KMS-11 (cell line): ENCODE data around the gene WNT2B.

Experiments
- H2AFZ ChIP-seq: fragments of 200-600 bp; sonication (generic); 2 replicates; pipeline ENCODE4 v1.6.1; 2016; ENCODE audit warnings: antibody characterized with exemption, mixed run types, low read depth
- H3K27ac ChIP-seq: fragments of 200-600 bp; sonication (generic); 2 replicates; pipeline ENCODE4 v1.6.1; 2016; ENCODE audit warnings: mild to moderate bottlenecking, mixed run types
- H3K27me3 ChIP-seq: fragments of 200-600 bp; sonication (generic); 2 replicates; pipeline ENCODE4 v1.6.1; 2017; ENCODE audit warnings: mild to moderate bottlenecking, low read depth, mixed run types, moderate library complexity; ENCODE audit not compliant: insufficient read depth
- H3K36me3 ChIP-seq: fragments of 200-600 bp; sonication (generic); 2 replicates; pipeline ENCODE4 v1.6.1; 2017; ENCODE audit warnings: mild to moderate bottlenecking, mixed run types; ENCODE audit not compliant: insufficient read depth
- H3K4me1 ChIP-seq: fragments of 200-600 bp; sonication (generic); 2 replicates; pipeline ENCODE4 v1.6.1; 2016; ENCODE audit warnings: mild to moderate bottlenecking, low read depth, mixed run types; ENCODE audit not compliant: poor library complexity, severe bottlenecking
- H3K4me2 ChIP-seq: fragments of 200-600 bp; sonication (generic); 2 replicates; pipeline ENCODE4 v1.7.0; 2016; ENCODE audit warnings: mild to moderate bottlenecking, mixed run types
- H3K4me3 ChIP-seq: fragments of 200-600 bp; sonication (generic); IDR thresholded peaks from 2 replicates; pipeline ENCODE4 v1.6.1; 2017; ENCODE audit warnings: low read depth, low read length, mixed read lengths; ENCODE audit not compliant: insufficient read depth
- H3K79me2 ChIP-seq: fragments of 200-600 bp; sonication (generic); 2 replicates; pipeline ENCODE4 v1.6.1; 2016; ENCODE audit warnings: low read depth, mixed run types; ENCODE audit not compliant: insufficient read depth
- H3K9ac ChIP-seq: fragments of 200-600 bp; sonication (generic); 2 replicates; pipeline ENCODE4 v1.6.1; 2016; ENCODE audit warnings: mild to moderate bottlenecking, mixed run types
- H4K20me1 ChIP-seq: fragments of 200-600 bp; sonication (generic); 2 replicates; pipeline ENCODE4 v1.6.1; 2016; ENCODE audit warnings: mild to moderate bottlenecking, mixed run types; ENCODE audit not compliant: insufficient read depth
- CTCF ChIP-seq: fragments of 200-600 bp; sonication (generic); conservative IDR thresholded peaks from 2 replicates; pipeline ENCODE4 v1.6.1; 2017; ENCODE audit warnings: low read depth, mild to moderate bottlenecking, antibody characterized with exemption, low read length, moderate library complexity, mixed read lengths

WNT2B gene

GRCh38 chr1:112544011-112544688 is 35.4 kb downstream of the WNT2B start:
- Histone ChIP-seq H3K4me2 (no peak overlapping the region), H2AFZ (no peak overlapping the region)

GRCh38 chr1:112544751-112545150 is 36.0 kb downstream of the WNT2B start:
- TF ChIP-seq CTCF, result no peak
- H4K20me1 ChIP-seq, result no peaks in the 10 kb centered on the region
- no peaks in the 10 kb centered on the region for H3K36me3 ChIP-seq
- no peak overlapping the region for H3K9ac ChIP-seq
- H3K4me3 ChIP-seq, result no peak overlapping the region
- H3K27ac ChIP-seq, result no peak overlapping the region
- no peaks in the 10 kb centered on the region for H3K27me3 ChIP-seq
- H2AFZ ChIP-seq, result no peak overlapping the region
- no peak overlapping the region for H3K4me2 ChIP-seq
- no peaks in the 10 kb centered on the region for H3K79me2 ChIP-seq
- no peaks in the 10 kb centered on the region for H3K4me1 ChIP-seq

More at GRCh38 chr1:112544011-112544688, 35.4 kb downstream of the WNT2B start:
- H4K20me1 ChIP-seq, result no peaks in the 10 kb centered on the region
- H3K4me1 ChIP-seq, result no peaks in the 10 kb centered on the region
- H3K9ac ChIP-seq, result no peak overlapping the region
- H3K27me3 ChIP-seq, result no peaks in the 10 kb centered on the region
- no peaks in the 10 kb centered on the region for H3K36me3 ChIP-seq
- no peak overlapping the region for H3K27ac ChIP-seq
- TF ChIP-seq CTCF, result no peak
- H3K79me2 ChIP-seq, result no peaks in the 10 kb centered on the region
- H3K4me3 ChIP-seq, result no peak overlapping the region

DNA sequence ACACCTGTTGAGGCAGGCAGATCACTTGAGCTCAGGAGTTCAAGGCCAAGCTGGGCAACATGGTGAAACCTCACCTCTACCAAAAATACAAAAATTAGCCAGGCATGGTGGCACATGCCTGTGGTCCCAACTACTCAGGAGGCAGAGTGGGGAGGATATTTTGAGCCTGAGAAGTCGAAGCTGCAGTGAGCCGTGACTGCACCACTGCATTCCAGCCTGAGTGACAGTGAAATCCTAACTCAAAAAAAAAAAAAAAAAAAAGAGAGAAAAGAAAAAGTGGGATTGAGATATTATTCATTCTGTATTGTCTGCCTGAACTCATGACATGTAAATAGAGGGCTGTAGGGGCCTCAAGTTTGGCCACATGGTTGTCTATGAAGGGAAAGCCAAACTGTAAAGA is 37.3 kb downstream of the WNT2B start:
- Histone ChIP-seq H3K27ac (no peak overlapping the region), H4K20me1 (no peaks in the 10 kb centered on the region), H3K9ac (no peak overlapping the region), H3K27me3 (no peaks in the 10 kb centered on the region), H3K4me2 (no peak overlapping the region), H3K4me1 (no peaks in the 10 kb centered on the region), H3K36me3 (no peaks in the 10 kb centered on the region), H3K4me3 (no peak overlapping the region), H3K79me2 (no peaks in the 10 kb centered on the region), H2AFZ (no peak overlapping the region)
- TF ChIP-seq CTCF, result no peak

- no peaks in the 10 kb centered on the region for H3K36me3 ChIP-seq
- no peak overlapping the region for H3K9ac ChIP-seq
- H3K27me3 ChIP-seq, result no peaks in the 10 kb centered on the region
- H3K27ac ChIP-seq, result no peak overlapping the region
- no peak for TF ChIP-seq CTCF
- no peaks in the 10 kb centered on the region for H3K4me1 ChIP-seq
- no peak overlapping the region for H3K4me3 ChIP-seq
- H4K20me1 ChIP-seq, result no peaks in the 10 kb centered on the region
- H2AFZ ChIP-seq, result no peak overlapping the region
- H3K4me2 ChIP-seq, result no peak overlapping the region
- no peaks in the 10 kb centered on the region for H3K79me2 ChIP-seq
Measured at GRCh38 chr1:112548547-112548946, 39.8 kb downstream of the WNT2B start.
